GM18858 (cell line): Measurements from ENCODE around the gene USP24.

ENCODE experiments used
- ATAC-seq: cut with Tn5 transposase; IDR thresholded peaks from one replicate; pipeline ENCODE4 v1.9.1; 2021; ENCODE audit not compliant: unreplicated experiment

The USP24 gene

GRCh38 chr1:55159571-55159970 lies 55.6 kb downstream of the USP24 start:
- no peak for ATAC-seq

- ATAC-seq, result no peak
These were observed 58.6 kb downstream of the USP24 start for GRCh38 chr1:55156608-55157007.

GRCh38 chr1:55156093-55156492 lies 59.1 kb downstream of the USP24 start:
- ATAC-seq, result no peak

- ATAC-seq, result no peak
These were observed 59.6 kb downstream of the USP24 start for GRCh38 chr1:55155522-55155921.

GRCh38 chr1:55154616-55155015 lies 60.5 kb downstream of the USP24 start:
- no peak for ATAC-seq

- ATAC-seq, result no peak
These were observed 62.1 kb downstream of the USP24 start for GRCh38 chr1:55153031-55153430.

- peak; percentile 80 for ATAC-seq
These were observed 64.1 kb downstream of the USP24 start for GRCh38 chr1:55150880-55151588.

- ATAC-seq, result no peak
These were observed 66.5 kb downstream of the USP24 start for GRCh38 chr1:55148676-55149075.

GRCh38 chr1:55147524-55147923 lies 67.6 kb downstream of the USP24 start:
- no peak for ATAC-seq

GRCh38 chr1:55146781-55147180 lies 68.4 kb downstream of the USP24 start:
- ATAC-seq, result no peak

GRCh38 chr1:55144886-55145285 lies 70.3 kb downstream of the USP24 start:
- ATAC-seq, result no peak

- no peak for ATAC-seq
These were observed 71.5 kb downstream of the USP24 start for GRCh38 chr1:55143684-55144083.

- ATAC-seq, result no peak
These were observed 73.8 kb downstream of the USP24 start for GRCh38 chr1:55141295-55141893.

- ATAC-seq, result peak; percentile 75
These were observed 74.6 kb downstream of the USP24 start for GRCh38 chr1:55140546-55140983.

GRCh38 chr1:55140137-55140536 lies 75.0 kb downstream of the USP24 start:
- no peak for ATAC-seq

GRCh38 chr1:55138823-55139222 lies 76.3 kb downstream of the USP24 start:
- no peak for ATAC-seq

- ATAC-seq, result no peak
These were observed 80.9 kb downstream of the USP24 start for GRCh38 chr1:55134152-55134808.

GRCh38 chr1:55131801-55132200 lies 83.4 kb downstream of the USP24 start:
- no peak for ATAC-seq

GRCh38 chr1:55131218-55131617 lies 83.9 kb downstream of the USP24 start:
- ATAC-seq, result no peak

- no peak for ATAC-seq
These were observed 85.9 kb downstream of the USP24 start for GRCh38 chr1:55129194-55129728.

GRCh38 chr1:55128418-55128995 lies 86.7 kb downstream of the USP24 start:
- ATAC-seq, result no peak
